SU-DHL-6 (cell line): ENCODE data around the gene THAP6.

Experiments used
- H2AFZ ChIP-seq: fragments of 200-600 bp; sonication (generic); 2 replicates; pipeline ENCODE4 v1.6.1; 2014; ENCODE audit warnings: low read depth, mild to moderate bottlenecking, moderate library complexity, mixed read lengths, antibody characterized with exemption, low read length; ENCODE audit not compliant: severe bottlenecking
- H3F3A ChIP-seq: fragments of 200-600 bp; shearing (Covaris generic); 2 replicates; pipeline ENCODE4 v1.6.0; 2016; ENCODE audit warnings: antibody characterized with exemption, mild to moderate bottlenecking; ENCODE audit not compliant: insufficient read depth
- H3K27ac ChIP-seq: fragments of 200-600 bp; sonication (generic); 2 replicates; pipeline ENCODE4 v1.5.1; 2016; ENCODE audit warnings: low read depth, mild to moderate bottlenecking, low read length, moderate library complexity, mixed read lengths
- H3K27me3 ChIP-seq: fragments of 200-600 bp; sonication (generic), shearing (Covaris generic); 2 replicates; pipeline ENCODE4 v1.6.0; 2014; ENCODE audit warnings: mild to moderate bottlenecking, low read length
- H3K36me3 ChIP-seq: fragments of 200-600 bp; sonication (generic); 2 replicates; pipeline ENCODE4 v1.6.1; 2014; ENCODE audit warnings: mild to moderate bottlenecking, low read length, mixed read lengths
- H3K4me2 ChIP-seq: fragments of 300-600, 200-600 bp; shearing (Covaris generic), sonication (generic); 2 replicates; pipeline ENCODE4 v1.6.0; 2014; ENCODE audit warnings: low read length, low read depth, mild to moderate bottlenecking; ENCODE audit not compliant: poor library complexity, severe bottlenecking
- H3K4me3 ChIP-seq: fragments of 200-600 bp; sonication (generic); 2 replicates; pipeline ENCODE4 v1.5.1; 2014; ENCODE audit warnings: antibody characterized with exemption, low read length, mild to moderate bottlenecking, mixed read lengths; ENCODE audit not compliant: insufficient read depth, poor library complexity, severe bottlenecking
- H3K79me2 ChIP-seq: fragments of 200-600 bp; sonication (generic); 2 replicates; pipeline ENCODE4 v1.6.1; 2014; ENCODE audit warnings: mild to moderate bottlenecking, low read length, moderate library complexity; ENCODE audit not compliant: insufficient read depth
- H3K9ac ChIP-seq: fragments of 200-600 bp; sonication (generic); 2 replicates; pipeline ENCODE4 v1.7.0; 2014; ENCODE audit warnings: mild to moderate bottlenecking, low read length
- H3K9me2 ChIP-seq: fragments of 200-600 bp; sonication (generic); replicated peaks from 2 replicates; pipeline ENCODE4 v1.6.1; 2014; ENCODE audit warnings: low read length; ENCODE audit not compliant: insufficient read depth
- H3K9me3 ChIP-seq: fragments of 200-600 bp; sonication (generic); 2 replicates; pipeline ENCODE4 v1.6.1; 2014; ENCODE audit warnings: low read length, mixed read lengths; ENCODE audit not compliant: insufficient read depth
- H4K20me1 ChIP-seq: fragments of 200-600 bp; sonication (generic); 2 replicates; pipeline ENCODE4 v1.6.1; 2014; ENCODE audit warnings: low read depth, mild to moderate bottlenecking, antibody characterized with exemption, low read length, moderate library complexity, mixed read lengths
- CTCF ChIP-seq: fragments of 200-600 bp; sonication (generic); IDR thresholded peaks from one replicate; pipeline ENCODE4 v1.5.1; 2017; ENCODE audit warnings: antibody characterized with exemption, mild to moderate bottlenecking, low read length, moderate library complexity; ENCODE audit not compliant: insufficient read depth, poor library complexity, severe bottlenecking
- EZH2phosphoT487 ChIP-seq: fragments of 200-600 bp; sonication (generic), shearing (Covaris generic); conservative IDR thresholded peaks from 2 replicates; pipeline ENCODE4 v1.6.1; 2018; ENCODE audit warnings: mild to moderate bottlenecking, antibody characterized with exemption, low read length, moderate library complexity, mixed read lengths

Gene THAP6

GRCh38 chr4:75514131-75514948 lies at the start of gene THAP6, which contains the start of gene RCHY1:
TSS of gene THAP6 (plus strand) at chr4:75514473. CDS start at chr4:75515453, 980 bp downstream.
TSS of gene RCHY1 (minus strand) at chr4:75514403. CDS start at chr4:75514286, 117 bp downstream.
- Histone ChIP-seq H2AFZ (peak within 1 kb of the TSS; percentile 93), H3K9me3 (no peaks in the 10 kb centered on the region), H3K4me3 (peak within 1 kb of the TSS; percentile 91), H3K79me2 (peaks cover 44% of the 10 kb centered on the region), H3K27ac (peak within 1 kb of the TSS; percentile 93), H3F3A (no peaks in the 10 kb centered on the region), H4K20me1 (no peaks in the 10 kb centered on the region), H3K9ac (peak within 1 kb of the TSS; percentile 83), H3K9me2 (no peaks in the 10 kb centered on the region), H3K36me3 (no peaks in the 10 kb centered on the region), H3K4me2 (peak within 1 kb of the TSS; percentile 95), H3K27me3 (no peaks in the 10 kb centered on the region)
- TF ChIP-seq CTCF = no peak
- TF ChIP-seq EZH2phosphoT487 = no peak

GRCh38 chr4:75469896-75470295 lies 44.4 kb upstream of the THAP6 start:
- Histone ChIP-seq H3K79me2 (no peaks in the 10 kb centered on the region), H3K27me3 (no peaks in the 10 kb centered on the region), H3K9me2 (no peaks in the 10 kb centered on the region), H2AFZ (no peak overlapping the region), H3K27ac (no peak overlapping the region), H3F3A (no peaks in the 10 kb centered on the region), H3K4me2 (no peak overlapping the region), H3K9me3 (no peaks in the 10 kb centered on the region), H3K4me3 (no peak overlapping the region), H4K20me1 (no peaks in the 10 kb centered on the region), H3K36me3 (no peaks in the 10 kb centered on the region; the same call in 1 of the 2 replicates), H3K9ac (no peak overlapping the region)
- TF ChIP-seq EZH2phosphoT487 = no peak
- TF ChIP-seq CTCF = no peak

- Histone ChIP-seq H4K20me1 (no peaks in the 10 kb centered on the region), H3K9me3 (no peaks in the 10 kb centered on the region), H2AFZ (no peak overlapping the region), H3K9ac (no peak overlapping the region), H3K9me2 (no peaks in the 10 kb centered on the region), H3K27me3 (no peaks in the 10 kb centered on the region), H3K27ac (no peak overlapping the region), H3K36me3 (no peaks in the 10 kb centered on the region; the same call in 1 of the 2 replicates), H3K79me2 (no peaks in the 10 kb centered on the region), H3K4me3 (no peak overlapping the region), H3K4me2 (no peak overlapping the region), H3F3A (no peaks in the 10 kb centered on the region)
- TF ChIP-seq EZH2phosphoT487 (no peak), CTCF (no peak)
These were observed 43.5 kb upstream of the THAP6 start for GRCh38 chr4:75470738-75471137.
